A673 (cell line): Measurements from ENCODE around the gene GRIK3.

Experiments
- EZH2 ChIP-seq: fragments of 200-600 bp; sonication (generic); IDR thresholded peaks from 2 replicates; pipeline ENCODE4 v1.6.1; 2017; ENCODE audit warnings: borderline replicate concordance, low read depth, mild to moderate bottlenecking, mixed read lengths, antibody characterized with exemption, low read length; ENCODE audit not compliant: poor library complexity, severe bottlenecking
- TF ChIP-seq, protein P1 (sequence below): fragments of 300-800, 200-600 bp; sonication (generic); conservative IDR thresholded peaks from 2 replicates; pipeline ENCODE4 v1.5.1; 2017; ENCODE audit warnings: low read depth, mild to moderate bottlenecking, antibody characterized with exemption, low read length, moderate library complexity, mixed read lengths

GRCh38 chr1:37053173-37053572, 18.9 kb upstream of the GRIK3 start:
- TF ChIP-seq EZH2: no peak
- TF ChIP-seq, protein P1, sequence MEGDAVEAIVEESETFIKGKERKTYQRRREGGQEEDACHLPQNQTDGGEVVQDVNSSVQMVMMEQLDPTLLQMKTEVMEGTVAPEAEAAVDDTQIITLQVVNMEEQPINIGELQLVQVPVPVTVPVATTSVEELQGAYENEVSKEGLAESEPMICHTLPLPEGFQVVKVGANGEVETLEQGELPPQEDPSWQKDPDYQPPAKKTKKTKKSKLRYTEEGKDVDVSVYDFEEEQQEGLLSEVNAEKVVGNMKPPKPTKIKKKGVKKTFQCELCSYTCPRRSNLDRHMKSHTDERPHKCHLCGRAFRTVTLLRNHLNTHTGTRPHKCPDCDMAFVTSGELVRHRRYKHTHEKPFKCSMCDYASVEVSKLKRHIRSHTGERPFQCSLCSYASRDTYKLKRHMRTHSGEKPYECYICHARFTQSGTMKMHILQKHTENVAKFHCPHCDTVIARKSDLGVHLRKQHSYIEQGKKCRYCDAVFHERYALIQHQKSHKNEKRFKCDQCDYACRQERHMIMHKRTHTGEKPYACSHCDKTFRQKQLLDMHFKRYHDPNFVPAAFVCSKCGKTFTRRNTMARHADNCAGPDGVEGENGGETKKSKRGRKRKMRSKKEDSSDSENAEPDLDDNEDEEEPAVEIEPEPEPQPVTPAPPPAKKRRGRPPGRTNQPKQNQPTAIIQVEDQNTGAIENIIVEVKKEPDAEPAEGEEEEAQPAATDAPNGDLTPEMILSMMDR: no peak
